HL-60 (cell line): ENCODE data around the gene IQSEC1.

Experiments used
- GABPA ChIP-seq: IDR thresholded peaks from 2 replicates; pipeline ENCODE4 v1.6.1; 2012; ENCODE audit warnings: low read depth
- POLR2AphosphoS5 ChIP-seq: IDR thresholded peaks from 2 replicates; pipeline ENCODE4 v1.6.1; 2012; ENCODE audit warnings: low read depth
- TF ChIP-seq, protein P1 (sequence below): IDR thresholded peaks from one replicate; pipeline ENCODE4 v1.5.1; 2011; ENCODE audit warnings: low read length, control low read depth, inconsistent platforms; ENCODE audit not compliant: insufficient read depth
- TF ChIP-seq, protein P2 (sequence below): IDR thresholded peaks from 2 replicates; pipeline ENCODE4 v1.6.1; 2012; ENCODE audit warnings: low read depth; ENCODE audit not compliant: insufficient replicate concordance

DNA sequence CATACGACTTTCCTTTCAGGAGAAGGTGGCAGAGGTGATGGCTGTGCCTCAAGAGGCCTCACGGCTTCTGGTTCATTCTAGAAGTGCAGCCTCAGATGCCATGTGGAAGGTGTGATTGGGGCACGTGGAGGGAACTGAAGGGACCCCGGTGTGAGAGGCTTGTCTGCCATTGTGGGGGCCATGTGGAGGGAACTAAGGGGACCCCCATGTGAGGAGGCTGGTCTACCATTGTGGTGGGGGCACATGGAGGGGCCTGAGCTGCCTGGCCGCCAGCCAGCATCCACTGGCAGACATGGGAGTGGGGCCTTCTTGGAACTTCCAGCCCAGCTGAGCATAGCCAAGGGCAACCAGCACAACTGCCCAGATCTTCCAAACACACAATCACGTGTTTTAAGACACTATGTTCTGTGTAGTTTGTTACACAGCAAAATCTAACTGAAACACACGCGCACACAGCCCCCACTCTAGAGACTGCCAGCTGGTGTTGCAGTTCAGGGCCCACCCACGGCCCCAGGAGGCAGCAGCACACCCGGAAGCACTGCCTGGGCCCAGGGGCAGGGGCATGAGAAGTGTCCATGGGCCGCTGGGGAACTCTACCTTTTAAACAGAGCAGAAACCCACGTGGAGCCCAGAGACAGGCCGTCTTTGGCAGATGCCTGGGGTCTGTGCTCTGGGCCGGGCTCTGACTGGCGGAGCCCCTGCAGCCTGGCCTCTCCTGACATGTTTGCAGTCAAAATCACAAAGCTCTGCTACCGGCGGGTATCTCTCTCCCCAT is 66.8 kb downstream of the IQSEC1 start:
- TF ChIP-seq, protein P1, sequence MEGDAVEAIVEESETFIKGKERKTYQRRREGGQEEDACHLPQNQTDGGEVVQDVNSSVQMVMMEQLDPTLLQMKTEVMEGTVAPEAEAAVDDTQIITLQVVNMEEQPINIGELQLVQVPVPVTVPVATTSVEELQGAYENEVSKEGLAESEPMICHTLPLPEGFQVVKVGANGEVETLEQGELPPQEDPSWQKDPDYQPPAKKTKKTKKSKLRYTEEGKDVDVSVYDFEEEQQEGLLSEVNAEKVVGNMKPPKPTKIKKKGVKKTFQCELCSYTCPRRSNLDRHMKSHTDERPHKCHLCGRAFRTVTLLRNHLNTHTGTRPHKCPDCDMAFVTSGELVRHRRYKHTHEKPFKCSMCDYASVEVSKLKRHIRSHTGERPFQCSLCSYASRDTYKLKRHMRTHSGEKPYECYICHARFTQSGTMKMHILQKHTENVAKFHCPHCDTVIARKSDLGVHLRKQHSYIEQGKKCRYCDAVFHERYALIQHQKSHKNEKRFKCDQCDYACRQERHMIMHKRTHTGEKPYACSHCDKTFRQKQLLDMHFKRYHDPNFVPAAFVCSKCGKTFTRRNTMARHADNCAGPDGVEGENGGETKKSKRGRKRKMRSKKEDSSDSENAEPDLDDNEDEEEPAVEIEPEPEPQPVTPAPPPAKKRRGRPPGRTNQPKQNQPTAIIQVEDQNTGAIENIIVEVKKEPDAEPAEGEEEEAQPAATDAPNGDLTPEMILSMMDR: no peak
- TF ChIP-seq, protein P2, sequence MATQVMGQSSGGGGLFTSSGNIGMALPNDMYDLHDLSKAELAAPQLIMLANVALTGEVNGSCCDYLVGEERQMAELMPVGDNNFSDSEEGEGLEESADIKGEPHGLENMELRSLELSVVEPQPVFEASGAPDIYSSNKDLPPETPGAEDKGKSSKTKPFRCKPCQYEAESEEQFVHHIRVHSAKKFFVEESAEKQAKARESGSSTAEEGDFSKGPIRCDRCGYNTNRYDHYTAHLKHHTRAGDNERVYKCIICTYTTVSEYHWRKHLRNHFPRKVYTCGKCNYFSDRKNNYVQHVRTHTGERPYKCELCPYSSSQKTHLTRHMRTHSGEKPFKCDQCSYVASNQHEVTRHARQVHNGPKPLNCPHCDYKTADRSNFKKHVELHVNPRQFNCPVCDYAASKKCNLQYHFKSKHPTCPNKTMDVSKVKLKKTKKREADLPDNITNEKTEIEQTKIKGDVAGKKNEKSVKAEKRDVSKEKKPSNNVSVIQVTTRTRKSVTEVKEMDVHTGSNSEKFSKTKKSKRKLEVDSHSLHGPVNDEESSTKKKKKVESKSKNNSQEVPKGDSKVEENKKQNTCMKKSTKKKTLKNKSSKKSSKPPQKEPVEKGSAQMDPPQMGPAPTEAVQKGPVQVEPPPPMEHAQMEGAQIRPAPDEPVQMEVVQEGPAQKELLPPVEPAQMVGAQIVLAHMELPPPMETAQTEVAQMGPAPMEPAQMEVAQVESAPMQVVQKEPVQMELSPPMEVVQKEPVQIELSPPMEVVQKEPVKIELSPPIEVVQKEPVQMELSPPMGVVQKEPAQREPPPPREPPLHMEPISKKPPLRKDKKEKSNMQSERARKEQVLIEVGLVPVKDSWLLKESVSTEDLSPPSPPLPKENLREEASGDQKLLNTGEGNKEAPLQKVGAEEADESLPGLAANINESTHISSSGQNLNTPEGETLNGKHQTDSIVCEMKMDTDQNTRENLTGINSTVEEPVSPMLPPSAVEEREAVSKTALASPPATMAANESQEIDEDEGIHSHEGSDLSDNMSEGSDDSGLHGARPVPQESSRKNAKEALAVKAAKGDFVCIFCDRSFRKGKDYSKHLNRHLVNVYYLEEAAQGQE: no peak
- no peak for TF ChIP-seq POLR2AphosphoS5
- no peak for TF ChIP-seq GABPA
